SK-N-SH (cell line): Measurements from ENCODE around the gene SCTR. TPM values are rescaled to one million over a fixed set of nuclear protein-coding genes. Genes with fewer than 3 reads are reported as not detected.

Experiments
- CTCF ChIA-PET: fragments of 300-600, 350-600 bp; formaldehyde crosslinking; extraction: SDS; loops from one replicate; lab custom pipeline; 2021; lab: Yijun Ruan, JAX
- POLR2A ChIA-PET: fragments of 350-600 bp; sonication (Branson Sonifier 250); formaldehyde crosslinking; extraction: SDS; loops from one replicate; lab custom pipeline; 2020; ENCODE audit warnings: antibody characterized with exemption, inconsistent platforms; lab: Yijun Ruan, JAX
- DNase-seq: peaks from one replicate; pipeline ENCODE4 v3.0.0; 2012
- H2AFZ ChIP-seq: fragments of 200-600 bp; sonication (generic); 2 replicates; pipeline ENCODE4 v1.8.1; 2016; ENCODE audit warnings: antibody characterized with exemption, mild to moderate bottlenecking, low read depth
- H3F3A ChIP-seq: fragments of 200-600 bp; sonication (generic); replicated peaks from 2 replicates; pipeline ENCODE3; 2016; ENCODE audit warnings: antibody characterized with exemption, mild to moderate bottlenecking; ENCODE audit not compliant: insufficient read depth
- H3K27ac ChIP-seq, 2 experiments: fragments of 200-500 bp in 1 of 2; fragments of 200-600 bp in 1 of 2; sonication (Bioruptor generic) in 1 of 2; sonication (generic), shearing (Covaris generic) in 1 of 2; 2 replicates each; pipeline versions ENCODE4 v1.5.1 to v1.6.1; 2014 to 2016; ENCODE audit warnings: low read depth in 2 of 2, inconsistent platforms in 1 of 2, low read length in 1 of 2, mild to moderate bottlenecking in 1 of 2, mixed read lengths in 1 of 2
- H3K27me3 ChIP-seq: fragments of 200-600 bp; sonication (generic), shearing (Covaris generic); 2 replicates; pipeline ENCODE4 v1.6.1; 2016; ENCODE audit warnings: mixed run types; ENCODE audit not compliant: insufficient read depth
- H3K36me3 ChIP-seq, 2 experiments: fragments of 200-500 bp in 1 of 2; fragments of 200-600 bp in 1 of 2; sonication (Bioruptor generic) in 1 of 2; sonication (generic) in 1 of 2; replicated peaks in 1 of 2; 2 replicates each; pipeline versions ENCODE3 to v1.5.1; 2014 to 2016; ENCODE audit warnings: low read length in 1 of 2, mild to moderate bottlenecking in 1 of 2; ENCODE audit not compliant: insufficient read depth in 2 of 2, control insufficient read depth in 1 of 2
- H3K4me1 ChIP-seq, 2 experiments: fragments of 200-500 bp in 1 of 2; fragments of 200-600 bp in 1 of 2; sonication (Bioruptor generic) in 1 of 2; sonication (generic), shearing (Covaris generic) in 1 of 2; 2 replicates each; pipeline versions ENCODE4 v1.5.1 to v1.6.1; 2014 to 2016; ENCODE audit warnings: low read depth in 1 of 2, low read length in 1 of 2, mixed run types in 1 of 2; ENCODE audit not compliant: insufficient read depth in 2 of 2, control insufficient read depth in 1 of 2
- H3K4me2 ChIP-seq: fragments of 200-600 bp; sonication (generic), shearing (Covaris generic); 2 replicates; pipeline ENCODE4 v1.6.1; 2017; ENCODE audit warnings: mixed run types
- H3K4me3 ChIP-seq, 2 experiments: fragments of 200-500 bp in 1 of 2; fragments of 200-600 bp in 1 of 2; sonication (Bioruptor generic) in 1 of 2; sonication (generic), shearing (Covaris generic) in 1 of 2; 2 replicates each; pipeline versions ENCODE4 v1.5.1 to v1.8.1; 2014 to 2016; ENCODE audit warnings: low read depth in 2 of 2, inconsistent platforms in 1 of 2, low read length in 1 of 2, mild to moderate bottlenecking in 1 of 2, mixed read lengths in 1 of 2, moderate library complexity in 1 of 2
- H3K79me2 ChIP-seq: fragments of 200-600 bp; sonication (generic); 2 replicates; pipeline ENCODE4 v1.8.1; 2017; ENCODE audit warnings: mild to moderate bottlenecking; ENCODE audit not compliant: insufficient read depth
- H3K9ac ChIP-seq: fragments of 200-600 bp; sonication (generic); 2 replicates; pipeline ENCODE4 v1.6.1; 2017; ENCODE audit warnings: mixed run types
- H3K9me2 ChIP-seq: fragments of 200-600 bp; sonication (generic); 2 replicates; pipeline ENCODE4 v1.6.1; 2017; ENCODE audit warnings: mixed run types
- H3K9me3 ChIP-seq: fragments of 200-600 bp; sonication (generic); 2 replicates; pipeline ENCODE4 v1.6.1; 2017; ENCODE audit warnings: mixed run types, mild to moderate bottlenecking, moderate library complexity
- H4K20me1 ChIP-seq: fragments of 200-600 bp; sonication (generic); 2 replicates; pipeline ENCODE4 v1.6.1; 2017; ENCODE audit warnings: mild to moderate bottlenecking, mixed run types; ENCODE audit not compliant: insufficient read depth
- CTCF ChIP-seq: fragments of 200-600 bp; sonication (generic); IDR thresholded peaks from 2 replicates; pipeline ENCODE4 v1.6.1; 2017; ENCODE audit warnings: antibody characterized with exemption, mild to moderate bottlenecking, moderate library complexity
- ELF1 ChIP-seq: IDR thresholded peaks from 2 replicates; pipeline ENCODE4 v1.4.0; 2012
- EZH2phosphoT487 ChIP-seq: fragments of 200-600 bp; sonication (generic); IDR thresholded peaks from 2 replicates; pipeline ENCODE4 v1.6.1; 2017; ENCODE audit warnings: low read depth, mixed run types, mild to moderate bottlenecking, antibody characterized with exemption, moderate library complexity, borderline replicate concordance
- FOSL2 ChIP-seq: IDR thresholded peaks from 2 replicates; pipeline ENCODE4 v1.4.0; 2012; ENCODE audit warnings: low read depth, mild to moderate bottlenecking, moderate library complexity, borderline replicate concordance
- FOXJ3 ChIP-seq: sonication (generic); formaldehyde crosslinking; IDR thresholded peaks from 2 replicates; pipeline ENCODE4 v1.5.1; 2020; ENCODE audit warnings: mild to moderate bottlenecking, missing genetic modification reagents
- FOXM1 ChIP-seq: IDR thresholded peaks from 2 replicates; pipeline ENCODE4 v1.4.0; 2012; ENCODE audit warnings: low read depth, mild to moderate bottlenecking
- GATA2 ChIP-seq: sonication (generic); formaldehyde crosslinking; IDR thresholded peaks from 2 replicates; pipeline ENCODE4 v1.5.0; 2020; ENCODE audit warnings: mild to moderate bottlenecking, missing genetic modification reagents
- IRF3 ChIP-seq: fragments of 150-350 bp; IDR thresholded peaks from 2 replicates; pipeline ENCODE4 v1.6.1; 2016; ENCODE audit warnings: mild to moderate bottlenecking, low read depth, low read length
- JUND ChIP-seq: IDR thresholded peaks from 2 replicates; pipeline ENCODE4 v1.4.0; 2012
- MAX ChIP-seq: IDR thresholded peaks from 2 replicates; pipeline ENCODE4 v1.4.0; 2012; ENCODE audit warnings: low read depth
- MXI1 ChIP-seq: IDR thresholded peaks from 2 replicates; pipeline ENCODE4 v1.6.1; 2012; ENCODE audit warnings: mild to moderate bottlenecking, low read depth, low read length, improper control_type of control experiment
- PBX3 ChIP-seq: IDR thresholded peaks from 2 replicates; pipeline ENCODE4; 2012
- RAD21 ChIP-seq: IDR thresholded peaks from 2 replicates; pipeline ENCODE4 v1.6.1; 2012; ENCODE audit warnings: mild to moderate bottlenecking, low read length
- RCOR1 ChIP-seq: fragments of 150-350 bp; IDR thresholded peaks from 2 replicates; pipeline ENCODE4 v1.6.1; 2017; ENCODE audit warnings: antibody characterized with exemption, low read length
- REST ChIP-seq: IDR thresholded peaks from 2 replicates; pipeline ENCODE4 v1.6.1; 2012; ENCODE audit warnings: mild to moderate bottlenecking, low read depth, low read length, moderate library complexity
- RXRA ChIP-seq: IDR thresholded peaks from 2 replicates; pipeline ENCODE4 v1.4.0; 2012; ENCODE audit warnings: low read depth, mild to moderate bottlenecking, borderline replicate concordance
- SIN3A ChIP-seq: IDR thresholded peaks from 2 replicates; pipeline ENCODE4 v1.6.1; 2012; ENCODE audit warnings: low read depth, mild to moderate bottlenecking, low read length, moderate library complexity, borderline replicate concordance
- SMC3 ChIP-seq: IDR thresholded peaks from 2 replicates; pipeline ENCODE4 v1.6.1; 2012; ENCODE audit warnings: low read depth, low read length, improper control_type of control experiment
- TCF12 ChIP-seq: IDR thresholded peaks from 2 replicates; pipeline ENCODE4 v1.4.0; 2012
- TEAD4 ChIP-seq: IDR thresholded peaks from 2 replicates; pipeline ENCODE4 v1.4.0; 2012; ENCODE audit warnings: mild to moderate bottlenecking, borderline replicate concordance; ENCODE audit not compliant: insufficient read depth
- USF1 ChIP-seq: IDR thresholded peaks from 2 replicates; pipeline ENCODE4 v1.4.0; 2012; ENCODE audit warnings: low read depth, borderline replicate concordance
- YY1 ChIP-seq: IDR thresholded peaks from 2 replicates; pipeline ENCODE4 v1.4.0; 2012; ENCODE audit warnings: low read depth, mild to moderate bottlenecking
- WGBS: methylation state at CpG from one replicate; pipeline ENCODE4 v1.1.6; 2017; ENCODE audit warnings: low lambda C conversion rate; 5-methylcytosine and 5-hydroxymethylcytosine counted together
- polyA plus RNA-seq, 3 experiments: library from polyadenylated mRNA; depleted of rRNA; stranded (reverse); fragments of >200 nt; gene quantifications; 2 replicates each; pipeline ENCODE4 v1.2.3, GENCODE V29; 2012

SCTR gene
- polyA plus RNA-seq, 1 of the 3 experiments (the other 2 are of a cell fraction): not detected

GRCh38 chr2:119426396-119426675 lies 97.9 kb downstream of the SCTR start (continued):
- TF ChIP-seq CTCF (no peak), JUND (no peak), RCOR1 (no peak), PBX3 (no peak), TEAD4 (no peak), MXI1 (no peak), RAD21 (no peak), EZH2phosphoT487 (no peak), USF1 (no peak), MAX (no peak)

- POLR2A ChIA-PET: no interaction called here
- TF ChIP-seq GATA2 (no peak), JUND (no peak), RXRA (no peak), ELF1 (no peak), FOSL2 (no peak), SIN3A (no peak), IRF3 (no peak), TCF12 (no peak), SMC3 (no peak), PBX3 (no peak), FOXJ3 (CRISPR knock-in tag) (no peak), RAD21 (no peak), FOXM1 (no peak), YY1 (no peak), REST (no peak)
These were observed 98.5 kb downstream of the SCTR start for GRCh38 chr2:119425620-119426395.

More at GRCh38 chr2:119425620-119426395, 98.5 kb downstream of the SCTR start:
- no peak for DNase-seq
- H4K20me1 ChIP-seq: no peaks in the 10 kb centered on the region
- no peak overlapping the region for H2AFZ ChIP-seq
- no peak overlapping the region for H3K27ac ChIP-seq
- no peak overlapping the region for H3K9ac ChIP-seq
- H3K9me2 ChIP-seq: no peaks in the 10 kb centered on the region
- no peak overlapping the region for H3K4me3 ChIP-seq
- H3K27me3 ChIP-seq: peaks cover 7% of the 10 kb centered on the region
- H3K9me3 ChIP-seq: no peaks in the 10 kb centered on the region
- 42% methylated on average over 7 of the region's 7 CpGs for WGBS
- no peaks in the 10 kb centered on the region for H3K36me3 ChIP-seq
- H3F3A ChIP-seq: no peaks in the 10 kb centered on the region
- peaks cover 0 to 3% of the 10 kb centered on the region in 2 experiments; a peak in 2 of 4 replicates for H3K4me1 ChIP-seq
- H3K4me2 ChIP-seq: no peak overlapping the region
- no peaks in the 10 kb centered on the region for H3K79me2 ChIP-seq
- CTCF ChIA-PET: interaction anchor here (1.2 to 3.8 kb wide), 2 partner anchors 16 to 50 kb away, joined by 3 to 17 read pairs; no protein-coding TSS in a partner anchor
